ENCODE measurements around the gene GRM7.

The GRM7 gene

DNA sequence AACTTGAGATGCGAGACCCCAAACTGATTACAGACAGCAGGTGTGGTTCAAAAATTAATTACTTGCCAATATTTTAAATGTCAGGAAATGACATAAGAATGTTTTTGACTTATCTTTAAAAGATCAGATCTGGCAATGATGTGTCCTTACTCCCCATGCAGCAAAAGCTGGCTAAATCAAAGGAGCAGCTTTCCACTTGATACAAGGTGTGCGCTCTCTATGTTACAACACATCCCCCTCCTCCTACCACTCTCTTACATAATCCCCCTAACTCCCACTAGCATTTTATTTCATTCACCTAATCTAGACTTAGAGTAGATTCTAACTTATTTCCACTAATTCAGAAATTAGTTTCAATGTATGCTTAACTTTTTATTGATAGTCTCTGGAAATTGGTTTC, 609.0 kb downstream of the GRM7 start:
- H4K20me1 ChIP-seq (ENCODE audit: insufficient read depth, low read length): no peaks in the 10 kb centered on the region
- H3K79me2 ChIP-seq (ENCODE audit: low read length): no peaks in the 10 kb centered on the region
- TF ChIP-seq EZH2phosphoT487 (IDR thresholded peaks at IDR 0.05; ENCODE audit: low read depth): no peak
- TF ChIP-seq, protein P1, sequence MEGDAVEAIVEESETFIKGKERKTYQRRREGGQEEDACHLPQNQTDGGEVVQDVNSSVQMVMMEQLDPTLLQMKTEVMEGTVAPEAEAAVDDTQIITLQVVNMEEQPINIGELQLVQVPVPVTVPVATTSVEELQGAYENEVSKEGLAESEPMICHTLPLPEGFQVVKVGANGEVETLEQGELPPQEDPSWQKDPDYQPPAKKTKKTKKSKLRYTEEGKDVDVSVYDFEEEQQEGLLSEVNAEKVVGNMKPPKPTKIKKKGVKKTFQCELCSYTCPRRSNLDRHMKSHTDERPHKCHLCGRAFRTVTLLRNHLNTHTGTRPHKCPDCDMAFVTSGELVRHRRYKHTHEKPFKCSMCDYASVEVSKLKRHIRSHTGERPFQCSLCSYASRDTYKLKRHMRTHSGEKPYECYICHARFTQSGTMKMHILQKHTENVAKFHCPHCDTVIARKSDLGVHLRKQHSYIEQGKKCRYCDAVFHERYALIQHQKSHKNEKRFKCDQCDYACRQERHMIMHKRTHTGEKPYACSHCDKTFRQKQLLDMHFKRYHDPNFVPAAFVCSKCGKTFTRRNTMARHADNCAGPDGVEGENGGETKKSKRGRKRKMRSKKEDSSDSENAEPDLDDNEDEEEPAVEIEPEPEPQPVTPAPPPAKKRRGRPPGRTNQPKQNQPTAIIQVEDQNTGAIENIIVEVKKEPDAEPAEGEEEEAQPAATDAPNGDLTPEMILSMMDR (IDR thresholded peaks at IDR 0.05; ENCODE audit: low read depth, low read length): no peak
- H3K9ac ChIP-seq (ENCODE audit: low read length): no peak overlapping the region
- H3K4me2 ChIP-seq (ENCODE audit: low read length): no peak overlapping the region
- H3K27ac ChIP-seq (ENCODE audit: low read length): no peak overlapping the region
- no peaks in the 10 kb centered on the region for H3K27me3 ChIP-seq (ENCODE audit: low read depth, low read length)
- no peak overlapping the region for H2AFZ ChIP-seq (ENCODE audit: low read depth, low read length)
- no peak overlapping the region for H3K4me3 ChIP-seq (ENCODE audit: low read length)
- H3K9me3 ChIP-seq (ENCODE audit: insufficient read depth, low read length): no peaks in the 10 kb centered on the region
- H3K36me3 ChIP-seq (replicated peaks; ENCODE audit: low read depth, low read length): no peaks in the 10 kb centered on the region
- H3K4me1 ChIP-seq (ENCODE audit: low read length): no peaks in the 10 kb centered on the region

DNA sequence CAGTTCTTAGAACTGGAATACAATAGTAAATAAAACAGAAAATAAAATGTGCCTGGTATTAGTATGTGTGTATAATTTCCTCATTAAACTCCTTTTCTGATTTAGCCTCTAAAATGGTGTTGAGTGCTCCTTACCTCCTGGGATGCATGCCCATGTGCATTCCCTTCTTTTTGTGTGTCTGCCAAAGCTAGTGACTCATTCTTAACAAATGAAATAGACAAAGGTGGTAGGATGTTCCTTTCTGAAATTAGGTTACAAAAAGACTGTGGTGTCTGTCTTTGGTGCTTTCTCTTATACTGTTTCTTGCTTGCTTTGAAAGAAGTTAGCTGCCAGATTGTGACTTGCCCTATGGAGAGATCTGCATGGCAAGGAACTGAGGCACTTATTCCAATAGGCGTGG, 623.7 kb downstream of the GRM7 start:
- Histone ChIP-seq H3K9me3 (ENCODE audit: insufficient read depth, low read length) (no peaks in the 10 kb centered on the region), H3K4me1 (ENCODE audit: low read length) (no peaks in the 10 kb centered on the region), H3K27ac (ENCODE audit: low read length) (no peak overlapping the region), H2AFZ (ENCODE audit: low read depth, low read length) (no peak overlapping the region), H3K27me3 (ENCODE audit: low read depth, low read length) (no peaks in the 10 kb centered on the region), H3K36me3 (replicated peaks; ENCODE audit: low read depth, low read length) (no peaks in the 10 kb centered on the region), H3K79me2 (ENCODE audit: low read length) (no peaks in the 10 kb centered on the region), H4K20me1 (ENCODE audit: insufficient read depth, low read length) (no peaks in the 10 kb centered on the region), H3K4me2 (ENCODE audit: low read length) (no peak overlapping the region), H3K9ac (ENCODE audit: low read length) (no peak overlapping the region), H3K4me3 (ENCODE audit: low read length) (no peak overlapping the region)
- TF ChIP-seq EZH2phosphoT487 (IDR thresholded peaks at IDR 0.05; ENCODE audit: low read depth): no peak
- TF ChIP-seq, protein P1 (IDR thresholded peaks at IDR 0.05; ENCODE audit: low read depth, low read length): no peak

DNA sequence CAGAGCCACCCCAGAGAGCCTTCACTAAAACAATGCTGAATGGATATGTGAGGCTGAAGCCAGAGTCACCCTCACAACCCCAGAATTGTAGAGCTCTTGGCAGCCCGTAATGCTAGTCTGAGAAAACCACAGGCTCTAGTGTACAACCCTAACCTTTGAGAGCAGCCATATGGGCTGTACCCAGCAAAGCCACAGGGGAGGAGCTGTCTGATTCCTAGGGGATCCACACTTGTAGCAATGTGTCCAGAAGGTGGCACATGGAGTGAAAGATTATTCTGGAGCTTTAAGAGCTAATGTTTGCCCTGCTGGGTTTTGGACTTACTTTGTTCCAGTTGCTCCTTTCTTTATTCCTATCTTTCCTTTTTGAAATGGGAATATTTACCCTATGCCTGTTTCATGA, 626.8 kb downstream of the GRM7 start:
- no peak overlapping the region for H3K4me2 ChIP-seq (ENCODE audit: low read length)
- no peaks in the 10 kb centered on the region for H3K36me3 ChIP-seq (replicated peaks; ENCODE audit: low read depth, low read length)
- H3K9ac ChIP-seq (ENCODE audit: low read length): no peak overlapping the region
- no peak for TF ChIP-seq EZH2phosphoT487 (IDR thresholded peaks at IDR 0.05; ENCODE audit: low read depth)
- TF ChIP-seq, protein P1 (IDR thresholded peaks at IDR 0.05; ENCODE audit: low read depth, low read length): no peak
- H3K9me3 ChIP-seq (ENCODE audit: insufficient read depth, low read length): no peaks in the 10 kb centered on the region
- H3K79me2 ChIP-seq (ENCODE audit: low read length): no peaks in the 10 kb centered on the region
- H4K20me1 ChIP-seq (ENCODE audit: insufficient read depth, low read length): no peaks in the 10 kb centered on the region
- H3K4me1 ChIP-seq (ENCODE audit: low read length): no peaks in the 10 kb centered on the region
- H3K27ac ChIP-seq (ENCODE audit: low read length): no peak overlapping the region
- H3K4me3 ChIP-seq (ENCODE audit: low read length): no peak overlapping the region
- H2AFZ ChIP-seq (ENCODE audit: low read depth, low read length): no peak overlapping the region
- no peaks in the 10 kb centered on the region for H3K27me3 ChIP-seq (ENCODE audit: low read depth, low read length)

DNA sequence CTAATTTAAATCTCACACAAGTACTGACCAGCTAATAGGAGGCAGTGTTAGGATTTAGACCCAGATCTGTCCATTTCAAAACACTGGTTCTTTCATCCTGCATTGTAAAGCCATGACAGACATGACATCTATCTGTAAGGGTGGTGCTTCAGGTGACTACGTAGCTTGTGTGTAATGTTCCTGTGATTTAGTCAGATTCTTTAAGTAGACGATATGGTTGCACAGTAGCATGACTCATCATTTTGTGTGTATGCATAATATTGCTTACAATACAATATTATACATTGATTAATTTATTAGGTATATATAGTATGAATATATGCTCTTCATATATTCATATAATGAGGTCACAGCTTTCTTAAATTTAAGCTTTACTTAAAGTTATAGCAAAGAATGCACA, 628.5 kb downstream of the GRM7 start:
- no peak overlapping the region for H3K4me2 ChIP-seq (ENCODE audit: low read length)
- TF ChIP-seq, protein P1 (IDR thresholded peaks at IDR 0.05; ENCODE audit: low read depth, low read length): no peak
- TF ChIP-seq EZH2phosphoT487 (IDR thresholded peaks at IDR 0.05; ENCODE audit: low read depth): no peak
- H3K4me1 ChIP-seq (ENCODE audit: low read length): no peaks in the 10 kb centered on the region
- H3K4me3 ChIP-seq (ENCODE audit: low read length): no peak overlapping the region
- no peaks in the 10 kb centered on the region for H4K20me1 ChIP-seq (ENCODE audit: insufficient read depth, low read length)
- H3K36me3 ChIP-seq (replicated peaks; ENCODE audit: low read depth, low read length): no peaks in the 10 kb centered on the region
- H3K9ac ChIP-seq (ENCODE audit: low read length): no peak overlapping the region
- H3K9me3 ChIP-seq (ENCODE audit: insufficient read depth, low read length): no peaks in the 10 kb centered on the region
- H3K79me2 ChIP-seq (ENCODE audit: low read length): no peaks in the 10 kb centered on the region
- H2AFZ ChIP-seq (ENCODE audit: low read depth, low read length): no peak overlapping the region
- no peaks in the 10 kb centered on the region for H3K27me3 ChIP-seq (ENCODE audit: low read depth, low read length)
- no peak overlapping the region for H3K27ac ChIP-seq (ENCODE audit: low read length)
